Endometrial microvascular endothelial cells (primary cell): ENCODE data around the gene MEG3. TPM values are rescaled to one million over a fixed set of nuclear protein-coding genes. Genes with fewer than 3 reads are reported as not detected.

ENCODE experiments used
- in situ Hi-C: cut with HindIII; loops from 2 replicates; pipeline ENCODE4 v1.10.0; 2017; ENCODE audit warnings: low sequenced_read_pairs, low pct_unique_long_range_greater_than_20kb; ENCODE audit errors: inconsistent ontology term
- total RNA-seq: library from RNA; depleted of rRNA; stranded (reverse); fragments of >200 nt; gene quantifications from one replicate; pipeline ENCODE4 v1.2.3, GENCODE V29; 2015; ENCODE audit errors: inconsistent ontology term

Gene MEG3
- total RNA-seq, 1 donor from 2014 or later, result 107 TPM

- in situ Hi-C loops, result no loop called here
Observed at GRCh38 chr14:100884456-100884855, 58.5 kb downstream of the MEG3 start.

DNA sequence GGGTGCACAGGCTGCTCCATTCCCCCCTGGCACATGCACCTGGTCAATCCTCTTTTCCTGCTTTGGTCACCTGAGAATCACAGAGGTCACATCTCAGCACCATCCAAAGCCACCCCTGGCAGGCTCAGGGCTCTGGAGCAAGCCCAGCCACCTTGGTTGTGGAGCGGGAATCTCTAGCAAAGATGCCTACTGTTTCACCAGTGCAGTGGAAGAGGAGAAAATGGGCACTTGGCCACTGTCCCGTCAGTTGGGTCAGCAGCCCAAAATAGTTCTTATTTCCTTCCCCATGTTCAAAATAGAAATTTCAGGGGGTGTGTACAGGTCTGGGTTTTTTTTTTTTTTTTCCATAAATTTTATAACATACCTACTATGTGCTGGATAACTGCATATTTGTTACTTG is 59.3 kb downstream of the MEG3 start:
- in situ Hi-C loops, result no loop called here

- in situ Hi-C loops, result no loop called here
Observed at GRCh38 chr14:100885617-100886016, 59.7 kb downstream of the MEG3 start.

DNA sequence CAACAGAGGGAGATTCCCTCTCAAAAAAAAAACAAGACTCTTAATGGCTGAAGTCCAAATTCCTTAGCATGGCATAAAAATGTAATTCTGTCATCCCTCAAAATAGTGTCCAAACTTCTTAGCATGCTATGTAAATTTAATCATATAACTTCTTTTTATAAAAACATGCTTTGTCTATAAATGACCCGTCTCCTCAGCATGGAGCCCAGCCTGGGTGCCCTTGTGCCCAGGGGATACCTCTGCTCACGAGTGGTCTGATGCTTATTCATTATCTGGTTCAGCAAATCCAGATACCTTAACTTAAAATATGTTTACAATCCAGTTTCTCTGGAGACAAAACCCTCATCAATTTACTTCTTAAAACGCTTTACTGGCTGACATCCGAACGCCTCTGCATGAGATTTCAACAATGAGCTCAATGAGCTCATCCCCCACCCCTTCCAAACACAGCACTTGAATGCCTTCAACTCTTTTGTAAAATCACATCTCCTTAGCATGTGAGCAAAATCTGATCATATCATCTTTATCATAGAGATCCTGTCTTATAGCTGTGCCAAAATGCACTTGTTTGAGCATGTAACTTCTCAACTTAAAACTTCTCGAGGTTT is 61.9 kb downstream of the MEG3 start:
- in situ Hi-C loops, result no loop called here

DNA sequence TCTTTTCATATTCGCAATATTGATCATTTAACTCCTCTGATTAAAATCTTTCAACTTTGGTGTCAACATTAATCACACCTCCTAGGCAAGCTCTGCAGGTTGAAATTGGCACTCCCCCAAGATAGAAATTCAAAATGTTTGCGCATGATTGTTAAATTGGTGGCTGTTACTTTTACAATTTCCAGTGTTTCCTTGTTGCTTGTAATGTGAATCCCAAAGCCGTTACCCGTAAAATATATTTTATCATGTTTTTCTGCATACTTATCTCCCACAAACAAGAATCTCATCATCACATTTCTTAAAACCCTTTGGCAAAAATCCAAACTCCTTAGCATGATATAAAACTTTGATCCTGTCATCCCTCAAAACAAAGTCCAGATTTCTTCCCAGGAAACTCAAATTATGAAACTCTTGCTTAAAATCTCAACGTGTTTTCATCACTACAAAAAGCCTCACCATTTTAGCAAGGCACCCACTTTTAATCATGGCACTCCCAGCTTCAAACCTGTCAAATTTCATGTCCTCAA is 62.9 kb downstream of the MEG3 start:
- in situ Hi-C loops, result no loop called here

- in situ Hi-C loops, result no loop called here
Observed at GRCh38 chr14:100889641-100890040, 63.7 kb downstream of the MEG3 start.

DNA sequence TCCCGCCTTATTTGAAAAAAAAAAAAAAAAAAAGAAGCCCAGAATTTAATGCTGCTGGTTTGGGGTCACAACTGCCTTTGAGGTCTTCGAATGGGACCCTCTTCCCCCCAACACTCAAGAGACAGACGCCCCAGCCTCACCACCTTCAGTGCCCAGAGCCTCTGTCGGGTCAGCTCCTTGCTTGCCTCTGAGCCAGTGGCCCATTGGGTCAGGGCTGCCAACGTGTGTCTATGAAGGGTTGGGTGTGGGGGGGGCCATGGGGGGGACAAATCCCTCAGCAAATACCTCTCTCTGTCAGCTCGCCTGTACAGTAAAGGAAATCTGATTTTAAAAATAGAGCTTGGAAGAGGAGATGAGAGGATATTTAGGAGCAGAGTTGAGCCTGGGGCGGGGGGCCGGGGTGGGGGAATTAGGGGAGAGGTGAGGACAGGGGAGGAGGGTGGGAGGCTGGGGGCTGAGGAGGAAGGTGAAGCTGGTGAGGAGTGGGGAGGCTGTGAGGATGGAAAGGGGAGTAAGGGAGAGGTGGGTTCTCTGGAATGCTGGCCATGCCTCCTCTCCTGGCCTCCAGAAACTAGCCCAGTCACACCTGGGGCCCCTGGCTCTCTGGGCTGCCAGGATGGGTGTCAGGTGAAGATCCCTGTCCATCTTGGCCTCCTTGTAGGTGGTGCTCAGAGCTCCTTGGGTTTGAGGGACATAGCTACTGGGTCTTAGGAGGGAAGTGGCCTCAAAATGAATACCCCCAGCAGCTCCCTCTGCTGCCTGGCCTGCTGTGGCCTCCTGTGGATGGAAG is 64.3 kb downstream of the MEG3 start:
- in situ Hi-C loops, result no loop called here

- in situ Hi-C loops, result no loop called here
Observed at GRCh38 chr14:100891051-100891450, 65.1 kb downstream of the MEG3 start.

DNA sequence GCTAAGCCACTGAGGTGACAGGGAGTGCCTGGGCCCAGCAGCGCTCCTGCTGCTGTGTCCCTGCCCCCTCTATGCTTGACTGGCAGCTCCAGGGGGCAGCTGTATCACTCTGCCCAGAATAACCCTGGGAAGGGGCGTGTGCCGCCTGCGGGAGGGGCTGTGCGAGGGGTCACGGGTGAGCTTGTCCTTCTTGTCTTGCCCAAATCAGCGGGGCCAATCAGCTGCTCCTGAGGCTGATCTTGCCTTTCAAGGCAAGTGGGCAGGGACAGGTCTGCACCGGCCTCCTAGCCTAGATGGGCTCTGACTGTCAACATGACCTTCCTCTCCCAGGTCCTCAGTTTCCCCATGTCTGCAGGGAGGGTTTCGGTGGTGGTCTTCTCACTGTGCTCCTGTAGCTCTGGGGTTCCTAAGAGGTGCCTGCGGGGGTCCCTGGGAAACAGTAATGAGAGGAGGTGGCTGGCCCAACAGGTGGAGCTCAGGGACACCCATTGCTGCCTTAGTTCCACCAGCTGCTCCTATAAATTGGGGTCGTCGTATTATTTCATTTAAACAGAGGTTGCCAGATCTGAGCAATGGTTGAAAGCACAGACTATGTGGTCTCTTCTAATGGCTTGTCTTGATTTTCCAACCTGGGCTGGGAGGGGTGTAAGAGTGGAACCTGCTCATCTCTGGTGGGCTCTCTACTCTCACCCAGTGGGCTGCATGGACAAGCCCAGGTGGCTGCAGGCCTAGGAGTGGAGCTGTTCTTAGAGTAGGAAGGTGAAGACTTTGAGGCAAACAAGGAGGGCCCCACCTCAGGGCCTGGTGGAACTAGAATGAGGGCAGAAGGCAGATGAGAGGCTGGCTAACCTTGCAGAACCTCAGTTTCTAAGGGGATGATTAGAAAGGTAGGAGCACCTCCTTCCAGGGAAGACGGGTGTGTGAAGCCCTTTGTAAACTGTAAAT is 65.9 kb downstream of the MEG3 start:
- in situ Hi-C loops, result no loop called here

- in situ Hi-C loops, result no loop called here
Observed at GRCh38 chr14:100892496-100893227, 66.7 kb downstream of the MEG3 start.

GRCh38 chr14:100893228-100893601 is 67.3 kb downstream of the MEG3 start:
- in situ Hi-C loops, result no loop called here

- in situ Hi-C loops, result no loop called here
Observed at GRCh38 chr14:100893760-100894159, 67.8 kb downstream of the MEG3 start.

- in situ Hi-C loops, result no loop called here
Observed at GRCh38 chr14:100894416-100894815, 68.5 kb downstream of the MEG3 start.

DNA sequence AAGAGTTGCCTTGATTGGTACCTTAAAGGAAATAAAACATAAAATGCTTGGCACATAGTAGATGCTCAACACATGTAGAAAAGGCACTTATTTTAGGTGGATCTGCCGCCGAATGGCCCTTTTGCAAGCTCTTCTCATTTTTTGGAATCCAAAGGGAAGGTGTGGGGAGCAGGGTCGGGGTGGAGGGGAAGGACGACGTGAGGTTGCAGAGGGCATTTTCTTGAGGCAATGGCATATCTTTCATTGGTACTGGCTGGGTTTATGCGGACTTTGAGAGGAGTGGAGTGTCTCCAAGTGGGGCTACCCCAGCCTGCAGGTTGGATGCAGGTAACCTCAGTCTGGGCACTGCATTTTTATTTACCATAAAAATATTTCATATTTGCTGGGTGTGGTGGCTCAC is 69.5 kb downstream of the MEG3 start:
- in situ Hi-C loops, result no loop called here

- in situ Hi-C loops, result no loop called here
Observed at GRCh38 chr14:100896369-100897060, 70.6 kb downstream of the MEG3 start.

DNA sequence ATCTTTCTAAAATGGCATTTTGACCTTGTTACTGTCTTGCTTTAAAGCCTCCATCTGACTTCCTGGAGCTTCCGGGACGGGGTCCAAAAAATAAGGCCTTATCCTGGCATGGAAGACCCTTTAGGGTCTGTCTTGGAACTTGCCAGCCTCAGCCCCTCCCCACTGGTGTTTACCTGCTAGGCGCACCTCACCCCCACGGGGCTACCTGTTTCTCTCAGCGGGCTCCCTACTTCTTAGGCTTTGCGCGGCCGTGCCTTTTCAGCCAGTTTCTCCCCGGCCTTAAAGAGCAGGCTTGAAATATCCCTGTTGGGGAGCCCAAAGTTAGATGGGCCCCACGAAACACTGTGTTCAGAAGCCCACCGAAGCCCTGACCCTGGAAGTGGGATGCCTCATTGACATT is 72.5 kb downstream of the MEG3 start:
- in situ Hi-C loops, result no loop called here

DNA sequence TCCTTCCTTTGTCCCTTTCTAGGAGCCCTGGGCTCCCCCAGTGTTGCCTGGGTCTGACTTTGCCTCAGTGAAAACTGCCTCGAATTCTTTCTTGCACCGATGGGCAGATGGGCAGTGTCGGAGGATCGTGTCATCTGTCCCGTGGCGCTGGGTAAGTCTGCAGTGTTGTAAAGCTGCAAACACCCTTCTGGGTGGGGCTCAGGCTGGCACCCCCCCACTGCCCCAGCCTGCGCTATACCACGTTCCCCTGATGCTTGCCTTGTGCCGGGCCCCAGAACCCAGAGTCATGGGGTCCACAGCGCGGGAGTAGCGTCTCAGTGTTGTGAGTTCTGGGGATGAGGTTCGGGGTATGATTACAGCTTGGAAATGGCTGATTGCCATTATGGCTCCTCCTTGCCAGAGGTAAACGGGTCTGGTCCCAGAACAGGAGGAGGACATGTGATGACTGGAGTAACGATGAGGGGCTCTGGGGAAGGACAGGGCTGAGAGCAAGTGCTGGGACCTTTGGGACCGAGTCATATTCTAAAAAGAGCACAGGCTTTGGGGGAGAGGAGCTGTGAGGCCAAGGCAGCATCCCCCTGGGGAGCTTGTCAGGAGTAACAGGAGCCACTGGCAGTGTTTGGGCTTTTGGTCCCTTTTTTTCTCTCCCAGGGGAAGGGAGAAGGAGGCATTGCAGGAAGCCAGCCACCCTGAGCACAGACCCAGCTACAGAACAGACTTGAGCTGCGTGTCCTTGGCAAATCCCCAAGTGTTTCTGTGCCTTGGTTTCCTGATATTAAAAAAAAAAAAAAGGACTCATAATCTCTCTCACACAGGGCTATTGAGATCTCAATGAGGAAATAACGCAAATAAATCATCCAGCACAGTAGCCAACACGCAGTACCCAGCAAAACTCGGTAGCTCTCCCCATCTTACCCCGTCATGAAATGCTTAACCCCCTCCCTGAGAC is 73.3 kb downstream of the MEG3 start:
- in situ Hi-C loops, result no loop called here
